Endothelial cell of umbilical vein (primary cell): ENCODE data around the gene F8A2. TPM values are rescaled to one million over a fixed set of nuclear protein-coding genes. Genes with fewer than 3 reads are reported as not detected.
"Not testable (repeated sequence)": the region's sequence is repeated elsewhere in the genome, so short reads cannot be mapped to it uniquely, and the experiment has no call there.

Source experiments
- Bru-seq: library from RNA; stranded (reverse); fragments of 400-500 nt; gene quantifications from one replicate; lab custom pipeline; 2021; lab: Mats Ljungman, UMichigan
- BruChase-seq, 2 experiments: library from RNA; stranded (reverse); fragments of 400-500 nt; gene quantifications; one replicate each; lab custom pipeline; 2021; lab: Mats Ljungman, UMichigan
- BruUV-seq: library from RNA; stranded (reverse); fragments of 400-500 nt; replicated peaks from 2 replicates; lab custom pipeline; 2021; lab: Mats Ljungman, UMichigan
- CTCF ChIA-PET: fragments of 300-600, 350-600 bp; sonication (Branson Sonifier 250); formaldehyde crosslinking; loops from one replicate; lab custom pipeline; 2021; ENCODE audit warnings: antibody characterized with exemption, inconsistent platforms; lab: Charles Lee
- POLR2A ChIA-PET: fragments of 300-600, 350-600 bp; sonication (Branson Sonifier 250); formaldehyde crosslinking; loops from one replicate; lab custom pipeline; 2021; ENCODE audit warnings: antibody characterized with exemption, inconsistent platforms; lab: Charles Lee
- DNase-seq: peaks from one replicate; pipeline ENCODE4 v3.0.0-alpha.2; 2011; ENCODE audit warnings: low read depth, low spot score
- FAIRE-seq: peaks from 2 replicates; lab custom pipeline; 2011; peaks lifted over from hg19 to GRCh38; lab: Jason Lieb, UNC
- H2AFZ ChIP-seq: 2 replicates; pipeline ENCODE4 v1.6.0; 2012; ENCODE audit warnings: low read depth, low read length, control low read depth, inconsistent platforms
- H3K27ac ChIP-seq: 2 replicates; pipeline ENCODE4 v1.5.1; 2011; ENCODE audit warnings: low read depth, mild to moderate bottlenecking, control low read depth, low read length, moderate library complexity; ENCODE audit not compliant: insufficient read depth
- H3K27me3 ChIP-seq, 2 experiments: 2 replicates each; pipeline versions ENCODE4 v1.6.0 to v1.6.1; 2011; ENCODE audit warnings: low read length in 2 of 2, mixed read lengths in 1 of 2; ENCODE audit not compliant: control insufficient read depth in 2 of 2, insufficient read depth in 2 of 2
- H3K36me3 ChIP-seq, 2 experiments: 2 replicates in 1 of 2; 3 replicates in 1 of 2; pipeline ENCODE4 v1.5.1; 2011; ENCODE audit warnings: low read length in 2 of 2, mild to moderate bottlenecking in 1 of 2, moderate library complexity in 1 of 2; ENCODE audit not compliant: control insufficient read depth in 2 of 2, insufficient read depth in 2 of 2; ENCODE audit errors: extremely low read depth in 1 of 2
- H3K4me1 ChIP-seq: 3 replicates; pipeline ENCODE4 v1.5.1; 2011; ENCODE audit warnings: mild to moderate bottlenecking, low read length; ENCODE audit not compliant: control insufficient read depth, insufficient read depth; ENCODE audit errors: extremely low read depth
- H3K4me2 ChIP-seq: 2 replicates; pipeline ENCODE4 v1.6.1; 2011; ENCODE audit warnings: low read length, control low read depth, mixed read lengths; ENCODE audit not compliant: insufficient read depth
- H3K4me3 ChIP-seq, 3 experiments: fragments of 200-600 bp in 1 of 3; sonication (generic), shearing (Covaris generic) in 1 of 3; replicated peaks in 1 of 3; 2 replicates each; pipeline ENCODE4 v1.5.1; 2011 to 2016; ENCODE audit warnings: control low read depth in 3 of 3, low read length in 3 of 3, mild to moderate bottlenecking in 2 of 3, inconsistent platforms in 1 of 3, low read depth in 1 of 3, moderate library complexity in 1 of 3; ENCODE audit not compliant: insufficient read depth in 1 of 3
- H3K79me2 ChIP-seq: 2 replicates; pipeline ENCODE4 v1.6.0; 2012; ENCODE audit warnings: low read length, inconsistent platforms; ENCODE audit not compliant: control insufficient read depth, insufficient read depth
- H3K9ac ChIP-seq: replicated peaks from 2 replicates; pipeline ENCODE3; 2011; ENCODE audit warnings: low read length, control low read depth; ENCODE audit not compliant: insufficient read depth; ENCODE audit errors: extremely low read depth
- H3K9me1 ChIP-seq: replicated peaks from 3 replicates; pipeline ENCODE4 v1.6.0; 2011; ENCODE audit warnings: mild to moderate bottlenecking, low read length; ENCODE audit not compliant: control insufficient read depth, insufficient read depth; ENCODE audit errors: extremely low read depth
- H3K9me3 ChIP-seq: replicated peaks from 2 replicates; pipeline ENCODE4 v1.5.1; 2012; ENCODE audit warnings: low read length, inconsistent platforms; ENCODE audit not compliant: control insufficient read depth, insufficient read depth
- H4K20me1 ChIP-seq: replicated peaks from 2 replicates; pipeline ENCODE3; 2011; ENCODE audit warnings: mild to moderate bottlenecking, low read length; ENCODE audit not compliant: control insufficient read depth, insufficient read depth; ENCODE audit errors: extremely low read depth
- JUN ChIP-seq: IDR thresholded peaks from 2 replicates; pipeline ENCODE4 v1.6.1; 2011; ENCODE audit warnings: borderline replicate concordance, low read depth; ENCODE audit not compliant: insufficient read length, insufficient read depth
- dilution Hi-C: fragments of 300-500 bp; cut with MboI; formaldehyde crosslinking; loops from one replicate; pipeline ENCODE4 v1.15.0; 2019; ENCODE audit warnings: low sequenced_read_pairs; ENCODE audit not compliant: extremely low pct_ligation_motif_present
- intact Hi-C: fragments of 100-400 bp; cut with micrococcal nuclease; formaldehyde crosslinking; loops from one replicate; pipeline ENCODE4 v1.10.0; 2022
- long read RNA-seq: library from polyadenylated mRNA; stranded (forward); transcript quantifications from one replicate; pipeline ENCODE4 v2.0.0, GENCODE V29; 2021
- polyA minus RNA-seq, 3 experiments: library from RNA; depleted of rRNA, polyadenylated mRNA; stranded (reverse); fragments of >200 nt; gene quantifications; 1 replicate in 1 of 3; 2 replicates in 2 of 3; pipeline ENCODE4 v1.2.3, GENCODE V29; 2011
- polyA plus RNA-seq, 4 experiments: library from polyadenylated mRNA; depleted of rRNA in 3 of 4; stranded (reverse) in 3 of 4; unstranded in 1 of 4; fragments of >200 nt; gene quantifications; 2 replicates each; pipeline versions ENCODE4 v1.2.1 to v1.2.3, GENCODE V29; 2011 to 2012; ENCODE audit warnings: missing spikeins in 1 of 4
- total RNA-seq: library from RNA; stranded (reverse); gene quantifications from 2 replicates; pipeline ENCODE4 v1.2.3, GENCODE V29; 2021

F8A2 gene
- not detected in 2 replicates for total RNA-seq
- polyA plus RNA-seq = not detected in 2 replicates
- polyA plus RNA-seq (2011; cell fraction: cytosol; rRNA removed) = not detected in 2 replicates
- polyA plus RNA-seq (2011; cell fraction: nucleus; rRNA removed) = not detected in 2 replicates
- not detected in 2 replicates for polyA plus RNA-seq (2012)
- not detected in 2 replicates for polyA minus RNA-seq
- not detected for polyA minus RNA-seq (2011; cell fraction: cytosol; rRNA and poly(A)+ RNA removed)
- polyA minus RNA-seq (2011; cell fraction: nucleus; rRNA and poly(A)+ RNA removed) = not detected in 2 replicates
- Bru-seq, nascent RNA = not detected
- BruChase-seq, experiment 1, labeled RNA remaining after a 6-hour chase = not detected
- not detected for BruChase-seq, experiment 2, labeled RNA remaining after a 2-hour chase
- long read RNA-seq, partial matches to known transcripts = 0 of 1 reads
- long read RNA-seq, other reads (novel, unspliced or antisense) = 0 of 1 reads

GRCh38 chrX:155381843-155382528, at the start of gene F8A2:
F8A2 (plus strand) TSS chrX:155382095; CDS start chrX:155382115, 20 bp downstream.
- H3K27me3 ChIP-seq, intact Hi-C loops, H4K20me1 ChIP-seq, H3K9me3 ChIP-seq, dilution Hi-C loops, POLR2A ChIA-PET, H3K9me1 ChIP-seq, H3K79me2 ChIP-seq, H3K27ac ChIP-seq, CTCF ChIA-PET, H3K9ac ChIP-seq, FAIRE-seq, DNase-seq, H2AFZ ChIP-seq, H3K4me2 ChIP-seq, H3K4me3 ChIP-seq, H3K36me3 ChIP-seq, BruUV-seq, H3K4me1 ChIP-seq: not testable (repeated sequence)

GRCh38 chrX:155333544-155334100, 48.3 kb upstream of the F8A2 start:
- dilution Hi-C loops (no loop called here), intact Hi-C loops (no loop called here)
- no peaks in the 10 kb centered on the region for H3K9me1 ChIP-seq
- H3K4me2 ChIP-seq = no peak overlapping the region
- no peak overlapping the region for H3K9ac ChIP-seq
- no peaks in the 10 kb centered on the region for H3K36me3 ChIP-seq
- DNase-seq = no peak
- no peaks in the 10 kb centered on the region for H3K79me2 ChIP-seq
- FAIRE-seq = no peak
- no peaks in the 10 kb centered on the region for H4K20me1 ChIP-seq
- no peaks in the 10 kb centered on the region for H3K9me3 ChIP-seq
- no peak overlapping the region for H3K4me3 ChIP-seq
- H2AFZ ChIP-seq = no peak overlapping the region
- no peak for TF ChIP-seq JUN
- H3K27me3 ChIP-seq = no peaks in the 10 kb centered on the region
- no peaks in the 10 kb centered on the region for H3K4me1 ChIP-seq
- POLR2A ChIA-PET = no interaction called here
- CTCF ChIA-PET = interaction anchor here (0.6 kb wide), 1 partner anchor 117 kb away, joined by 3 read pairs; no protein-coding TSS in a partner anchor
- BruUV-seq = no TSS peak
- no peak overlapping the region for H3K27ac ChIP-seq
